Nephron progenitor cell (in vitro differentiated cells): ENCODE data around the gene FAM168A.

Source experiments
- DNase-seq: peaks from one replicate; pipeline ENCODE4 v3.0.0; 2021
- H3K27ac Mint-ChIP-seq: 2 replicates; pipeline ENCODE4 v1.8.0; 2021; ENCODE audit warnings: mild to moderate bottlenecking, moderate library complexity, mixed read lengths
- H3K27me3 Mint-ChIP-seq: 2 replicates; pipeline ENCODE4 v1.8.0; 2021; ENCODE audit warnings: mild to moderate bottlenecking, low read depth, mixed read lengths; ENCODE audit not compliant: poor library complexity
- H3K36me3 Mint-ChIP-seq: 2 replicates; pipeline ENCODE4 v1.8.0; 2021; ENCODE audit warnings: low read depth, mixed read lengths
- H3K4me1 Mint-ChIP-seq: 2 replicates; pipeline ENCODE4 v1.8.0; 2021; ENCODE audit warnings: mixed read lengths
- H3K4me3 Mint-ChIP-seq: 2 replicates; pipeline ENCODE4 v1.8.0; 2021; ENCODE audit warnings: mild to moderate bottlenecking, moderate library complexity, mixed read lengths
- H3K9me3 Mint-ChIP-seq: 2 replicates; pipeline ENCODE4 v1.8.0; 2021; ENCODE audit warnings: mild to moderate bottlenecking, moderate library complexity, mixed read lengths
- TF ChIP-seq, protein P1 (sequence below): fragments of 200-600 bp; sonication (generic); IDR thresholded peaks from 2 replicates; pipeline ENCODE4 v1.5.0; 2021; ENCODE audit warnings: antibody characterized with exemption

FAM168A gene

GRCh38 chr11:73496134-73496533, 101.8 kb downstream of the FAM168A start:
- Mint-ChIP-seq H3K9me3 (peaks cover 47% of the 10 kb centered on the region), H3K27me3 (peaks cover 3% of the 10 kb centered on the region), H3K27ac (no peak overlapping the region), H3K4me1 (peaks cover 17% of the 10 kb centered on the region), H3K4me3 (no peak overlapping the region), H3K36me3 (peaks cover 67% of the 10 kb centered on the region)
- TF ChIP-seq, protein P1, sequence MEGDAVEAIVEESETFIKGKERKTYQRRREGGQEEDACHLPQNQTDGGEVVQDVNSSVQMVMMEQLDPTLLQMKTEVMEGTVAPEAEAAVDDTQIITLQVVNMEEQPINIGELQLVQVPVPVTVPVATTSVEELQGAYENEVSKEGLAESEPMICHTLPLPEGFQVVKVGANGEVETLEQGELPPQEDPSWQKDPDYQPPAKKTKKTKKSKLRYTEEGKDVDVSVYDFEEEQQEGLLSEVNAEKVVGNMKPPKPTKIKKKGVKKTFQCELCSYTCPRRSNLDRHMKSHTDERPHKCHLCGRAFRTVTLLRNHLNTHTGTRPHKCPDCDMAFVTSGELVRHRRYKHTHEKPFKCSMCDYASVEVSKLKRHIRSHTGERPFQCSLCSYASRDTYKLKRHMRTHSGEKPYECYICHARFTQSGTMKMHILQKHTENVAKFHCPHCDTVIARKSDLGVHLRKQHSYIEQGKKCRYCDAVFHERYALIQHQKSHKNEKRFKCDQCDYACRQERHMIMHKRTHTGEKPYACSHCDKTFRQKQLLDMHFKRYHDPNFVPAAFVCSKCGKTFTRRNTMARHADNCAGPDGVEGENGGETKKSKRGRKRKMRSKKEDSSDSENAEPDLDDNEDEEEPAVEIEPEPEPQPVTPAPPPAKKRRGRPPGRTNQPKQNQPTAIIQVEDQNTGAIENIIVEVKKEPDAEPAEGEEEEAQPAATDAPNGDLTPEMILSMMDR, result no peak
- DNase-seq, result no peak

DNA sequence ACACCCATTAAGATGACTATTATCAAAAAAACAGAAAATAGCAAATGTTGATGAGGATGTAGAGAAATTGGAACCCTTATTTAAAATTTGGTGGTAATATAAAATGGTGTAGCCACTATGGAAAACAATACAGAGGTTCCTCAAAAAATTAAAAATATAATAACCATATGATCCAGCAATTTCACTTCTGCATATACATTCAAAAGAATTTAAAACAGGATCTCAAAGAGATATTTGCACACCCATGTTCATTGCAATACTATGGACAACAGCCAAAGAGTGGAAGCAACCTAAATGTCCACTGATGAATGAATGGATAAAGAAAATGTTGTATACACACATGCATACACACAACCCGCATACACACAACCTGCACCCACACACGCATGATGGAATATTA, 102.2 kb downstream of the FAM168A start:
- no peak for DNase-seq
- Mint-ChIP-seq H3K4me1 (peaks cover 17% of the 10 kb centered on the region), H3K27me3 (peaks cover 3% of the 10 kb centered on the region), H3K36me3 (peaks cover 63% of the 10 kb centered on the region), H3K27ac (no peak overlapping the region), H3K9me3 (peaks cover 43% of the 10 kb centered on the region), H3K4me3 (no peak overlapping the region)
- TF ChIP-seq, protein P1, result no peak

DNA sequence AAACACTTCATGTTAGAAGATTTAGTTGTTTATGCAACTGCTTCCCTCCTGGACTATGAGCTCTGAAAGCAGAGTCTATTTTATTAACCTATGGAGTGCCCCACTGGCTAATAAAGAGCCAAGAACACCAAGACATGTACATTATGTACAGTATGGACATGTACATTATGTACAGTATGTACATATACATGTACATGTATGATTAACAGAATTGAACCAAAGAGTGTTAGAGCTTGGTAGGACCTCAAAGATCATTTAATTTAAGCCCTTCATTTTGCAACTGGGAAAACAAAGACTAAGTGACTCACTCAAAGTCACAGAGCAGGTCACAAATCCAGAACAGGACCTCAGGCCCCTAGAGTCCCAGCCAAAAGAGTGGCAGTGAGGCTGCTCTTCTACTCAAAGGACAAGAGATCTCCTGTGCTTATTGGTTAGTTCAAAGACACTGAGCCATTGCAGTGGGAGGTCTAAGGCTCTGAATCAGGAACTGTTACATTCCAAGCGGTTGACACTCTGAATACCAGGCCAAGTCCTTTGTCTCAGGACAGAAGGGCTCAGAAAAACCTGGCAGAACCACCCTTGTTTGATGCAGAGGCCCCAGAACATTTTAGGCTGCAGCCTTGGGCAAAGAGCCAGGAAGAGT, 103.8 kb downstream of the FAM168A start:
- Mint-ChIP-seq H3K27ac (no peak overlapping the region), H3K27me3 (no peaks in the 10 kb centered on the region), H3K36me3 (peaks cover 49% of the 10 kb centered on the region), H3K4me1 (peaks cover 11% of the 10 kb centered on the region), H3K4me3 (no peak overlapping the region), H3K9me3 (peaks cover 29% of the 10 kb centered on the region)
- TF ChIP-seq, protein P1, result no peak
- no peak for DNase-seq

- H3K27ac Mint-ChIP-seq, result no peak overlapping the region
- H3K4me3 Mint-ChIP-seq, result no peak overlapping the region
- H3K36me3 Mint-ChIP-seq, result peaks cover 22% of the 10 kb centered on the region
- H3K27me3 Mint-ChIP-seq, result no peaks in the 10 kb centered on the region
- TF ChIP-seq, protein P1, result no peak
- H3K9me3 Mint-ChIP-seq, result peaks cover 24% of the 10 kb centered on the region
- H3K4me1 Mint-ChIP-seq, result peaks cover 5% of the 10 kb centered on the region
- no peak for DNase-seq
Observed at GRCh38 chr11:73481626-73482025, 116.3 kb downstream of the FAM168A start.

DNA sequence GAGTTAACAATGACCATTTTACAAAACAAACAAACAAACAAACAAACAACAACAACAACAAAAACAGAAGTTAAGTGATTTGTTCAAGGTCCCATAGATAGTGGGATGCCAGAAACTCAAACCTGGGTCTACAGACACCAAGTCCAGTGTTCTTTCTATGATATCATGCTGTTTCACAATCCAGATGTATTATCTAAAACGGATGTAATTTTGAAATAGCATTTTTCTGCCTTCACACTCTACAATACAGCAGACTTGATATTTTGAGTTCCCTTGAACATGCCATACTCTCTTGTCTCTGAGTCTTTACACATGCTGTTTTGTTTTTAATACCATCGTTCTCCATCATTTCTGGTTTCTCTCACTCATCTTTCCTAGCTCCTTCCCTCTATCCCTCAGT, 117.2 kb downstream of the FAM168A start:
- Mint-ChIP-seq H3K4me3 (no peak overlapping the region), H3K4me1 (peaks cover 5% of the 10 kb centered on the region), H3K27me3 (no peaks in the 10 kb centered on the region), H3K9me3 (peaks cover 28% of the 10 kb centered on the region), H3K27ac (no peak overlapping the region), H3K36me3 (peaks cover 29% of the 10 kb centered on the region)
- DNase-seq, result no peak
- TF ChIP-seq, protein P1, result no peak

GRCh38 chr11:73478737-73479347, 119.1 kb downstream of the FAM168A start:
- TF ChIP-seq, protein P1, result peak; percentile 64
- Mint-ChIP-seq H3K27me3 (no peaks in the 10 kb centered on the region), H3K27ac (no peak overlapping the region), H3K36me3 (peaks cover 43% of the 10 kb centered on the region), H3K9me3 (peaks cover 33% of the 10 kb centered on the region), H3K4me1 (peaks cover 5% of the 10 kb centered on the region), H3K4me3 (no peak overlapping the region)
- no peak for DNase-seq
